ENCODE measurements around the gene DIO3. TPM values are rescaled to one million over a fixed set of nuclear protein-coding genes. Genes with fewer than 3 reads are reported as not detected.

The DIO3 gene
- total RNA-seq, 1 donor from 2014 or later, result 16.1 TPM

- no peaks in the 10 kb centered on the region for H3K36me3 Mint-ChIP-seq
- peaks cover 4% of the 10 kb centered on the region for H3K9me3 Mint-ChIP-seq
- H3K27me3 Mint-ChIP-seq, result peaks cover 16% of the 10 kb centered on the region
- peaks cover 12% of the 10 kb centered on the region for H3K4me1 Mint-ChIP-seq (ENCODE audit: unreplicated experiment)
- DNase-seq (ENCODE audit: extremely low spot score, unreplicated experiment), result no peak
- H3K4me3 Mint-ChIP-seq, result peak overlapping the region; percentile 32
- H3K27ac Mint-ChIP-seq, result no peak overlapping the region
- TF ChIP-seq CTCF (conservative IDR thresholded peaks at IDR 0.05), result no peak
Measured at GRCh38 chr14:101527987-101528386, 33.3 kb upstream of the DIO3 start.

GRCh38 chr14:101529079-101529478, 32.2 kb upstream of the DIO3 start:
- Mint-ChIP-seq H3K4me1 (ENCODE audit: unreplicated experiment) (peaks cover 6% of the 10 kb centered on the region), H3K27me3 (peaks cover 16% of the 10 kb centered on the region), H3K9me3 (no peaks in the 10 kb centered on the region), H3K27ac (no peak overlapping the region), H3K36me3 (no peaks in the 10 kb centered on the region), H3K4me3 (no peak overlapping the region)
- TF ChIP-seq CTCF (conservative IDR thresholded peaks at IDR 0.05), result no peak
- DNase-seq (ENCODE audit: extremely low spot score, unreplicated experiment), result no peak

GRCh38 chr14:101534198-101534597, 27.1 kb upstream of the DIO3 start:
- H3K9me3 Mint-ChIP-seq, result no peaks in the 10 kb centered on the region
- no peak overlapping the region for H3K27ac Mint-ChIP-seq
- peaks cover 5% of the 10 kb centered on the region for H3K4me1 Mint-ChIP-seq (ENCODE audit: unreplicated experiment)
- DNase-seq (ENCODE audit: extremely low spot score, unreplicated experiment), result no peak
- H3K4me3 Mint-ChIP-seq, result no peak overlapping the region
- peaks cover 16% of the 10 kb centered on the region for H3K27me3 Mint-ChIP-seq
- no peak for TF ChIP-seq CTCF (conservative IDR thresholded peaks at IDR 0.05)
- no peaks in the 10 kb centered on the region for H3K36me3 Mint-ChIP-seq

- no peak for DNase-seq (ENCODE audit: extremely low spot score, unreplicated experiment)
- Mint-ChIP-seq H3K9me3 (no peaks in the 10 kb centered on the region), H3K27ac (no peak overlapping the region), H3K27me3 (peaks cover 20% of the 10 kb centered on the region), H3K4me1 (ENCODE audit: unreplicated experiment) (peaks cover 9% of the 10 kb centered on the region), H3K4me3 (no peak overlapping the region), H3K36me3 (no peaks in the 10 kb centered on the region)
- TF ChIP-seq CTCF (conservative IDR thresholded peaks at IDR 0.05), result no peak
Measured at GRCh38 chr14:101535232-101535631, 26.1 kb upstream of the DIO3 start.

GRCh38 chr14:101535701-101536207, 25.5 kb upstream of the DIO3 start:
- H3K36me3 Mint-ChIP-seq, result no peaks in the 10 kb centered on the region
- no peak for TF ChIP-seq CTCF (conservative IDR thresholded peaks at IDR 0.05)
- H3K27ac Mint-ChIP-seq, result peak overlapping the region; percentile 51
- H3K9me3 Mint-ChIP-seq, result no peaks in the 10 kb centered on the region
- H3K4me1 Mint-ChIP-seq (ENCODE audit: unreplicated experiment), result peaks cover 9% of the 10 kb centered on the region
- H3K4me3 Mint-ChIP-seq, result no peak overlapping the region
- DNase-seq (ENCODE audit: extremely low spot score, unreplicated experiment), result no peak
- peaks cover 15% of the 10 kb centered on the region for H3K27me3 Mint-ChIP-seq

GRCh38 chr14:101537286-101537685, 24.0 kb upstream of the DIO3 start:
- no peaks in the 10 kb centered on the region for H3K9me3 Mint-ChIP-seq
- H3K36me3 Mint-ChIP-seq, result no peaks in the 10 kb centered on the region
- no peak for DNase-seq (ENCODE audit: extremely low spot score, unreplicated experiment)
- H3K27me3 Mint-ChIP-seq, result peaks cover 11% of the 10 kb centered on the region
- H3K4me3 Mint-ChIP-seq, result no peak overlapping the region
- H3K4me1 Mint-ChIP-seq (ENCODE audit: unreplicated experiment), result peaks cover 9% of the 10 kb centered on the region
- no peak for TF ChIP-seq CTCF (conservative IDR thresholded peaks at IDR 0.05)
- H3K27ac Mint-ChIP-seq, result no peak overlapping the region
